BE2C (cell line): Measurements from ENCODE around the gene PPP4R3A. TPM values are rescaled to one million over a fixed set of nuclear protein-coding genes. Genes with fewer than 3 reads are reported as not detected.
A peak's percentile ranks its signal among the peaks of the same experiment; 100 is the strongest.

Experiments used
- DNase-seq: peaks from one replicate; pipeline ENCODE4 v3.0.0-alpha.2; 2020
- H3K27me3 ChIP-seq: fragments of 250-450 bp; sonication (Bioruptor Pico); 2 replicates; pipeline ENCODE4 v1.5.1; 2020; ENCODE audit warnings: mild to moderate bottlenecking
- H3K36me3 ChIP-seq: fragments of 250-450 bp; sonication (Bioruptor Pico); 2 replicates; pipeline ENCODE4 v1.5.1; 2020; ENCODE audit warnings: mild to moderate bottlenecking
- H3K4me1 ChIP-seq: fragments of 250-450 bp; sonication (Bioruptor Pico); 2 replicates; pipeline ENCODE4 v1.5.1; 2020
- H3K4me3 ChIP-seq: 2 replicates; pipeline ENCODE4 v1.5.1; 2011; ENCODE audit warnings: low read depth, low read length
- H3K9me3 ChIP-seq: fragments of 250-450 bp; sonication (Bioruptor Pico); 2 replicates; pipeline ENCODE4 v1.5.1; 2020
- CTCF ChIP-seq: IDR thresholded peaks from 2 replicates; pipeline ENCODE4 v1.5.1; 2012; ENCODE audit warnings: mild to moderate bottlenecking, low read depth, low read length
- polyA plus RNA-seq: library from polyadenylated mRNA; unstranded; fragments of >200 nt; gene quantifications from one replicate; pipeline ENCODE4 v1.2.1, GENCODE V29; 2012; ENCODE audit warnings: low read depth, missing spikeins; ENCODE audit not compliant: insufficient read length, insufficient read depth

PPP4R3A gene
- polyA plus RNA-seq = 82.5 TPM

- Histone ChIP-seq H3K9me3 (no peaks in the 10 kb centered on the region), H3K4me3 (peak within 1 kb of the TSS; percentile 69), H3K36me3 (peaks cover 21% of the 10 kb centered on the region), H3K27me3 (no peaks in the 10 kb centered on the region), H3K4me1 (no peaks in the 10 kb centered on the region)
- DNase-seq = peak; percentile 95
- TF ChIP-seq CTCF = no peak
These were observed at the start of gene PPP4R3A for GRCh38 chr14:91510171-91511042. Gene PPP4R3A (minus strand): TSS chr14:91510310. CDS start chr14:91509647, 663 bp downstream.

- Histone ChIP-seq H3K9me3 (no peaks in the 10 kb centered on the region), H3K27me3 (no peaks in the 10 kb centered on the region; the same call in 1 of the 2 replicates)
These were observed 45.4 kb upstream of the PPP4R3A start for GRCh38 chr14:91555531-91555930.

GRCh38 chr14:91554535-91555332 lies 44.6 kb upstream of the PPP4R3A start:
- no peaks in the 10 kb centered on the region; the same call in 1 of the 2 replicates for H3K27me3 ChIP-seq
- no peak for DNase-seq
- TF ChIP-seq CTCF = no peak
- no peaks in the 10 kb centered on the region for H3K4me1 ChIP-seq
- no peaks in the 10 kb centered on the region for H3K9me3 ChIP-seq
- no peak overlapping the region for H3K4me3 ChIP-seq
- no peaks in the 10 kb centered on the region for H3K36me3 ChIP-seq

More at GRCh38 chr14:91555531-91555930, 45.4 kb upstream of the PPP4R3A start:
- Histone ChIP-seq H3K4me3 (no peak overlapping the region), H3K4me1 (no peaks in the 10 kb centered on the region), H3K36me3 (no peaks in the 10 kb centered on the region)
- no peak for TF ChIP-seq CTCF
- DNase-seq = no peak

- Histone ChIP-seq H3K4me3 (no peak overlapping the region), H3K9me3 (no peaks in the 10 kb centered on the region), H3K4me1 (no peaks in the 10 kb centered on the region), H3K36me3 (no peaks in the 10 kb centered on the region), H3K27me3 (peaks cover 6% of the 10 kb centered on the region)
- DNase-seq = no peak
- no peak for TF ChIP-seq CTCF
These were observed 38.0 kb upstream of the PPP4R3A start for GRCh38 chr14:91548108-91548507.

- no peak for TF ChIP-seq CTCF
- peaks cover 6% of the 10 kb centered on the region for H3K27me3 ChIP-seq
- H3K4me3 ChIP-seq = no peak overlapping the region
- no peaks in the 10 kb centered on the region for H3K4me1 ChIP-seq
- no peaks in the 10 kb centered on the region for H3K36me3 ChIP-seq
- no peaks in the 10 kb centered on the region for H3K9me3 ChIP-seq
- DNase-seq = no peak
These were observed 36.0 kb upstream of the PPP4R3A start for GRCh38 chr14:91545946-91546716.
